H1 (cell line): ENCODE results near the gene MCM9. TPM values are rescaled to one million over a fixed set of nuclear protein-coding genes. Genes with fewer than 3 reads are reported as not detected.

Source experiments
- CTCF ChIA-PET: fragments of 300-600 bp; sonication (Branson Sonifier 250); formaldehyde crosslinking; loops from one replicate; lab custom pipeline; 2021; ENCODE audit not compliant: partially characterized antibody; lab: Charles Lee
- POLR2A ChIA-PET: fragments of 300-600 bp; sonication (Branson Sonifier 250); formaldehyde crosslinking; loops from one replicate; lab custom pipeline; 2021; ENCODE audit warnings: inconsistent platforms; ENCODE audit not compliant: partially characterized antibody; lab: Charles Lee
- DNase-seq, 2 experiments: peaks; one replicate each; pipeline versions ENCODE4 v3.0.0 to v3.0.0-alpha.2; 2010 to 2022; ENCODE audit warnings: low spot score in 2 of 2, low read depth in 1 of 2, mixed read lengths in 1 of 2
- FAIRE-seq: peaks from 2 replicates; lab custom pipeline; 2011; peaks lifted over from hg19 to GRCh38; lab: Jason Lieb, UNC
- H2AFZ ChIP-seq: 2 replicates; pipeline ENCODE4 v1.8.1; 2012; ENCODE audit warnings: low read length, inconsistent platforms
- H2AK5ac ChIP-seq: 2 replicates; pipeline ENCODE4 v1.6.1; 2013; ENCODE audit warnings: low read depth, low read length
- H2BK120ac ChIP-seq: replicated peaks from 2 replicates; pipeline ENCODE3; 2013; ENCODE audit warnings: low read depth, low read length, inconsistent platforms
- H2BK12ac ChIP-seq: 2 replicates; pipeline ENCODE4 v1.6.1; 2013; ENCODE audit warnings: low read depth, low read length
- H2BK15ac ChIP-seq: 2 replicates; pipeline ENCODE4 v1.6.1; 2013; ENCODE audit warnings: low read length
- H2BK20ac ChIP-seq: 2 replicates; pipeline ENCODE4 v1.6.1; 2013; ENCODE audit warnings: low read length
- H2BK5ac ChIP-seq: 2 replicates; pipeline ENCODE4 v1.6.1; 2013; ENCODE audit warnings: low read depth, low read length
- H3K14ac ChIP-seq: 2 replicates; pipeline ENCODE4 v1.6.1; 2013; ENCODE audit warnings: inconsistent platforms; ENCODE audit not compliant: insufficient read length
- H3K18ac ChIP-seq: 2 replicates; pipeline ENCODE4 v1.6.1; 2013; ENCODE audit warnings: low read length; ENCODE audit errors: extremely low read depth
- H3K23ac ChIP-seq: 2 replicates; pipeline ENCODE4 v1.6.1; 2013; ENCODE audit warnings: inconsistent platforms; ENCODE audit not compliant: insufficient read length
- H3K23me2 ChIP-seq: 2 replicates; pipeline ENCODE4 v1.6.1; 2013; ENCODE audit warnings: low read depth, low read length
- H3K27ac ChIP-seq: 2 replicates; pipeline ENCODE4 v1.6.1; 2011; ENCODE audit warnings: low read depth, low read length, inconsistent platforms
- H3K27me3 ChIP-seq, 4 experiments: replicated peaks in 1 of 4; 1 replicate in 1 of 4; 2 replicates in 3 of 4; pipeline versions ENCODE4 v1.6.1 to v1.8.1; 2011 to 2013; ENCODE audit warnings: low read length in 3 of 4, mild to moderate bottlenecking in 3 of 4, inconsistent platforms in 2 of 4, mixed read lengths in 2 of 4, moderate library complexity in 1 of 4; ENCODE audit not compliant: control insufficient read depth in 3 of 4, insufficient read depth in 3 of 4; ENCODE audit errors: extremely low read depth in 1 of 4
- H3K36me3 ChIP-seq, 4 experiments: 2 replicates each; pipeline versions ENCODE4 v1.6.1 to v1.8.1; 2011 to 2013; ENCODE audit warnings: mild to moderate bottlenecking in 4 of 4, low read length in 3 of 4, moderate library complexity in 2 of 4, control low read depth in 1 of 4, inconsistent platforms in 1 of 4; ENCODE audit not compliant: insufficient read depth in 4 of 4, control insufficient read depth in 2 of 4
- H3K4ac ChIP-seq: replicated peaks from 2 replicates; pipeline ENCODE3; 2013; ENCODE audit warnings: low read length, low read depth, mixed read lengths, inconsistent platforms; ENCODE audit not compliant: insufficient read length
- H3K4me1 ChIP-seq, 4 experiments: replicated peaks in 1 of 4; 1 replicate in 1 of 4; 2 replicates in 3 of 4; pipeline versions ENCODE4 v1.6.1 to v1.8.1; 2011 to 2013; ENCODE audit warnings: low read length in 3 of 4, inconsistent platforms in 2 of 4, mixed read lengths in 1 of 4; ENCODE audit not compliant: insufficient read depth in 4 of 4, control insufficient read depth in 3 of 4
- H3K4me2 ChIP-seq, 2 experiments: 2 replicates each; pipeline versions ENCODE4 v1.6.1 to v1.8.1; 2011 to 2013; ENCODE audit warnings: low read depth in 2 of 2, low read length in 2 of 2, control low read depth in 1 of 2, inconsistent platforms in 1 of 2, mild to moderate bottlenecking in 1 of 2; ENCODE audit not compliant: insufficient read depth in 1 of 2
- H3K4me3 ChIP-seq, 4 experiments: fragments of 200-600, 300-600 bp in 1 of 4; sonication (generic), shearing (Covaris generic), sonication (Bioruptor Twin) in 1 of 4; 2 replicates each; pipeline versions ENCODE4 v1.5.1 to v1.8.1; 2011 to 2016; ENCODE audit warnings: low read length in 4 of 4, low read depth in 3 of 4, control low read depth in 2 of 4, inconsistent platforms in 2 of 4, mild to moderate bottlenecking in 2 of 4, mixed read lengths in 1 of 4, moderate library complexity in 1 of 4; ENCODE audit not compliant: insufficient read depth in 2 of 4; ENCODE audit errors: extremely low read depth in 1 of 4
- H3K56ac ChIP-seq: replicated peaks from 2 replicates; pipeline ENCODE3; 2013; ENCODE audit warnings: low read depth, mild to moderate bottlenecking, mixed read lengths, low read length, inconsistent platforms; ENCODE audit not compliant: insufficient read length
- H3K79me1 ChIP-seq: 2 replicates; pipeline ENCODE4 v1.6.1; 2013; ENCODE audit warnings: low read depth, low read length, control low read depth
- H3K79me2 ChIP-seq, 2 experiments: 2 replicates each; pipeline versions ENCODE4 v1.6.1 to v1.8.1; 2012 to 2013; ENCODE audit warnings: low read length in 2 of 2, mild to moderate bottlenecking in 2 of 2, inconsistent platforms in 1 of 2; ENCODE audit not compliant: insufficient read depth in 2 of 2, control insufficient read depth in 1 of 2
- H3K9ac ChIP-seq, 4 experiments: replicated peaks in 1 of 4; 1 replicate in 1 of 4; 2 replicates in 3 of 4; pipeline versions ENCODE4 v1.6.1 to v1.8.1; 2011 to 2013; ENCODE audit warnings: low read depth in 3 of 4, low read length in 3 of 4, control low read depth in 2 of 4, mild to moderate bottlenecking in 2 of 4, moderate library complexity in 2 of 4, inconsistent platforms in 1 of 4; ENCODE audit errors: extremely low read depth in 1 of 4
- H3K9me3 ChIP-seq, 2 experiments: 2 replicates each; pipeline versions ENCODE4 v1.6.1 to v1.8.1; 2012 to 2013; ENCODE audit warnings: mild to moderate bottlenecking in 2 of 2, moderate library complexity in 2 of 2, control low read depth in 1 of 2, inconsistent platforms in 1 of 2, low read depth in 1 of 2, low read length in 1 of 2, mixed read lengths in 1 of 2; ENCODE audit not compliant: insufficient read depth in 2 of 2
- H4K20me1 ChIP-seq, 2 experiments: replicated peaks in 1 of 2; 2 replicates each; pipeline versions ENCODE3 to v1.8.1; 2011 to 2013; ENCODE audit warnings: inconsistent platforms in 2 of 2, low read length in 2 of 2, mild to moderate bottlenecking in 1 of 2; ENCODE audit not compliant: insufficient read depth in 2 of 2, control insufficient read depth in 1 of 2
- H4K5ac ChIP-seq: 2 replicates; pipeline ENCODE4 v1.6.1; 2013; ENCODE audit warnings: low read length, low read depth, mixed read lengths, inconsistent platforms; ENCODE audit not compliant: insufficient read length
- H4K8ac ChIP-seq: 2 replicates; pipeline ENCODE4 v1.8.0; 2013; ENCODE audit warnings: mild to moderate bottlenecking, moderate library complexity, low read length, inconsistent platforms; ENCODE audit not compliant: insufficient read depth; ENCODE audit errors: extremely low read depth
- H4K91ac ChIP-seq: replicated peaks from 2 replicates; pipeline ENCODE3; 2013; ENCODE audit warnings: low read length, mixed read lengths, inconsistent platforms; ENCODE audit not compliant: insufficient read length
- BRCA1 ChIP-seq: IDR thresholded peaks from 2 replicates; pipeline ENCODE4 v1.6.1; 2012; ENCODE audit warnings: low read depth, low read length, improper control_type of control experiment
- EGR1 ChIP-seq: IDR thresholded peaks from 2 replicates; pipeline ENCODE4 v1.6.1; 2011; ENCODE audit warnings: low read depth, low read length, borderline replicate concordance
- GABPA ChIP-seq: IDR thresholded peaks from 2 replicates; pipeline ENCODE4 v1.6.1; 2011; ENCODE audit warnings: mild to moderate bottlenecking, low read length, moderate library complexity, borderline replicate concordance; ENCODE audit not compliant: insufficient read depth
- SP4 ChIP-seq: IDR thresholded peaks from 2 replicates; pipeline ENCODE4 v1.6.1; 2012; ENCODE audit warnings: low read length, inconsistent platforms
- WGBS, 2 experiments: shearing (Covaris generic) in 1 of 2; methylation state at CpG; one replicate each; pipeline versions ENCODE4 v1.1.6 to v1.1.7; 2013 to 2015; ENCODE audit warnings: low lambda C conversion rate in 2 of 2, mixed read lengths in 2 of 2, inconsistent platforms in 1 of 2, low coverage in 1 of 2, missing lambda C conversion rate in 1 of 2; ENCODE audit not compliant: insufficient replicate concordance in 2 of 2, insufficient coverage in 1 of 2, insufficient read length in 1 of 2; ENCODE audit errors: extremely low coverage in 1 of 2, missing lambda C conversion rate in 1 of 2; 5-methylcytosine and 5-hydroxymethylcytosine counted together
- polyA plus RNA-seq, 7 experiments: library from polyadenylated mRNA; depleted of rRNA in 3 of 7; stranded (reverse) in 5 of 7; unstranded in 2 of 7; fragments of >200 nt in 5 of 7; fragments of 200-250 nt in 2 of 7; gene quantifications; 1 replicate in 5 of 7; 2 replicates in 1 of 7; 4 replicates in 1 of 7; pipeline versions ENCODE4 v1.2.1 to v1.2.3, GENCODE V29; 2011 to 2013; ENCODE audit warnings: missing spikeins in 2 of 7, mixed read lengths in 2 of 7
- total RNA-seq: library from RNA; stranded (reverse); fragmentation: NEBNext Ultra II Directional; extraction: Animal tissue kit (Norgen Biotek cat#: 25700); gene quantifications from 2 replicates; pipeline ENCODE4 v1.2.1, GENCODE V29; 2021

MCM9 gene
- total and polyA plus RNA-seq, 2 of the 8 experiments (the other 6 are each of a cell fraction or from before 2014, with no cell fraction given): 3.7 to 11.4 TPM

GRCh38 chr6:118971682-118972081, 36.7 kb upstream of the MCM9 start:
- no peak overlapping the region for H4K91ac ChIP-seq
- no peak overlapping the region for H2BK15ac ChIP-seq
- no peaks in the 10 kb centered on the region for H3K9me3 ChIP-seq
- H2BK5ac ChIP-seq: no peak overlapping the region
- no peak overlapping the region for H3K4ac ChIP-seq
- H2BK120ac ChIP-seq: no peak overlapping the region
- no peaks in the 10 kb centered on the region for H3K36me3 ChIP-seq
- H4K20me1 ChIP-seq: no peaks in the 10 kb centered on the region
- H3K23ac ChIP-seq: no peak overlapping the region
- H2AK5ac ChIP-seq: no peak overlapping the region
- 83% methylated on average over 1 of the region's 1 CpG; no CpG with 5 or more reads in 1 of the 2 experiments for WGBS, 2 experiments
- DNase-seq: no peak
- no peak overlapping the region for H3K9ac ChIP-seq
- no peak for FAIRE-seq
- peaks cover 0 to 5% (median 2%) of the 10 kb centered on the region in 4 experiments; a peak in 2 of 7 replicates for H3K4me1 ChIP-seq
- no peak overlapping the region for H2AFZ ChIP-seq
- CTCF ChIA-PET: interaction anchor here (7.6 kb wide), 1 partner anchor 140 kb away, joined by 146 read pairs; no protein-coding TSS in a partner anchor
- H3K18ac ChIP-seq: no peak overlapping the region
- POLR2A ChIA-PET: interaction anchor here (0.8 kb wide), 1 partner anchor 63 kb away, joined by 3 read pairs; no protein-coding TSS in a partner anchor
- no peak overlapping the region for H3K14ac ChIP-seq
- H3K27me3 ChIP-seq: no peaks in the 10 kb centered on the region
- no peak overlapping the region for H3K4me2 ChIP-seq
- no peak overlapping the region for H4K5ac ChIP-seq
- no peak overlapping the region for H2BK20ac ChIP-seq
- no peak overlapping the region for H3K4me3 ChIP-seq
- no peaks in the 10 kb centered on the region for H3K79me1 ChIP-seq
- H2BK12ac ChIP-seq: no peak overlapping the region
- no peaks in the 10 kb centered on the region for H3K79me2 ChIP-seq
- H3K56ac ChIP-seq: no peak overlapping the region
- H3K23me2 ChIP-seq: no peaks in the 10 kb centered on the region
- no peak overlapping the region for H4K8ac ChIP-seq
- H3K27ac ChIP-seq: no peak overlapping the region
- TF ChIP-seq SP4 (no peak), EGR1 (no peak), BRCA1 (no peak), GABPA (no peak)
